Thoracic aorta (tissue), 2 donors: ENCODE data around the gene BEAN1. TPM values are rescaled to one million over a fixed set of nuclear protein-coding genes. Genes with fewer than 3 reads are reported as not detected.
"Not testable (repeated sequence)": the region's sequence is repeated elsewhere in the genome, so short reads cannot be mapped to it uniquely, and the experiment has no call there.

ENCODE experiments used
- ATAC-seq: fragments of 150-250 bp; one replicate; pipeline ENCODE4 v1.8.0; 2017; ENCODE audit warnings: low read depth; ENCODE audit not compliant: insufficient number of reproducible peaks, low FRiP score
- DNase-seq: peaks from one replicate; pipeline ENCODE4 v3.0.0-alpha.2; 2020; ENCODE audit warnings: low spot score
- H3K27ac ChIP-seq, 2 donors: fragments of 200-600 bp; sonication (generic); 1 replicate in 1 of 2; 2 replicates in 1 of 2; pipeline ENCODE4 v1.5.1; 2016; ENCODE audit warnings: mild to moderate bottlenecking in 2 of 2, moderate library complexity in 2 of 2
- H3K27me3 ChIP-seq: fragments of 200-600 bp; sonication (generic); replicated peaks from 2 replicates; pipeline ENCODE4 v1.6.0; 2016; ENCODE audit warnings: mild to moderate bottlenecking; ENCODE audit not compliant: insufficient read depth
- H3K36me3 ChIP-seq: fragments of 200-600 bp; sonication (generic); one replicate; pipeline ENCODE4 v1.5.1; 2016
- H3K4me1 ChIP-seq, 2 donors: fragments of 200-600 bp; sonication (generic); 1 replicate in 1 of 2; 2 replicates in 1 of 2; pipeline versions ENCODE4 v1.5.1 to v1.6.0; 2016; ENCODE audit warnings: low read depth in 2 of 2, mild to moderate bottlenecking in 1 of 2; ENCODE audit not compliant: control insufficient read depth in 1 of 2
- H3K4me3 ChIP-seq: fragments of 200-600 bp; sonication (generic); 2 replicates; pipeline ENCODE4 v1.5.1; 2016; ENCODE audit warnings: mild to moderate bottlenecking
- H3K9me3 ChIP-seq: fragments of 200-600 bp; sonication (generic); 2 replicates; pipeline ENCODE4 v1.5.1; 2016
- CTCF ChIP-seq: fragments of 200-600 bp; sonication (generic); IDR thresholded peaks from one replicate; pipeline ENCODE4 v1.5.1; 2019; ENCODE audit warnings: antibody characterized with exemption
- total RNA-seq, 2 donors: library from RNA; depleted of rRNA; stranded (reverse); fragments of >200 nt; gene quantifications; one replicate each; pipeline versions ENCODE4 v1.1.0 to v1.2.3, GENCODE V29; 2016

The BEAN1 gene
- total RNA-seq, 2 donors from 2014 or later, result 0.28 TPM; not detected in 1

DNA sequence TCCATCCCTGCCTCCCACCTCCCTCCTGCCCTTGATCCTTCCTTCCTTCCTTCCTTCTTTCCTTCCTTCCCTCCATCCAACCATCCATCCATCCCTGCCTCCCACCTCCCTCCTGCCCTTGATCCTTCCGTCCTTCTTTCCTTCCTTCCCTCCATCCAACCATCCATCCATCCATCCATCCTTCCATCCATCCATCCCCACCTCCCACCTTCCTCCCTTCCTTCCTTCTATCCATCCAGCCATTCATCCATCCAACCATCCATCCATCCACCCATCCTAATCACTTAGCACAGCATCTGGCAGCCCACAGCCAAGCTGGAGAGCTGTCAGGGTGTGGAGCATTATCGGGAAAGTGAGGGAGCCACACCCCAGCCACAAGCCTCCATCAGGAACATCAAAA lies 68.3 kb downstream of the BEAN1 start:
- no peaks in the 10 kb centered on the region for H3K27me3 ChIP-seq
- DNase-seq, result no peak
- no peaks in the 10 kb centered on the region for H3K9me3 ChIP-seq
- TF ChIP-seq CTCF, result no peak
- no peak for ATAC-seq
- no peaks in the 10 kb centered on the region for H3K4me1 ChIP-seq
- no peak overlapping the region for H3K27ac ChIP-seq
- H3K4me3 ChIP-seq, result no peak overlapping the region
- H3K36me3 ChIP-seq, result peaks cover 3% of the 10 kb centered on the region

DNA sequence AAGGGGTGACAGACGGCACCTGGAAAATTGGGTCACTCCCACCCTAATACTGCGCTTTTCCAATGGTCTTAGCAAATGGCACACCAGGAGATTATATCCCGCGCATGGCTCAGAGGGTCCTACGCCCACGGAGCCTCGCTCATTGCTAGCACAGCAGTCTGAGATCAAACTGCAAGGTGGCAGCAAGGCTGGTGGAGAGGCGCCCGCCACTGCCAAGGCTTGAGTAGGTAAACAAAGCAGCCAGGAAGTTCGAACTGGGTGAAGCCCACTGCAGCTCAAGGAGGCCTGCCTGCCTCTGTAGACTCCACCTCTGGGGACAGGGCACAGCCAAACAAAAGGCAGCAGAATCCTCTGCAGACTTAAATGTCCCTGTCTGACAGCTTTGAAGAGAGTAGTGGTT lies 69.1 kb downstream of the BEAN1 start:
- H3K4me1 ChIP-seq, H3K36me3 ChIP-seq, H3K9me3 ChIP-seq, H3K4me3 ChIP-seq, ATAC-seq, DNase-seq, H3K27me3 ChIP-seq, H3K27ac ChIP-seq: not testable (repeated sequence)

DNA sequence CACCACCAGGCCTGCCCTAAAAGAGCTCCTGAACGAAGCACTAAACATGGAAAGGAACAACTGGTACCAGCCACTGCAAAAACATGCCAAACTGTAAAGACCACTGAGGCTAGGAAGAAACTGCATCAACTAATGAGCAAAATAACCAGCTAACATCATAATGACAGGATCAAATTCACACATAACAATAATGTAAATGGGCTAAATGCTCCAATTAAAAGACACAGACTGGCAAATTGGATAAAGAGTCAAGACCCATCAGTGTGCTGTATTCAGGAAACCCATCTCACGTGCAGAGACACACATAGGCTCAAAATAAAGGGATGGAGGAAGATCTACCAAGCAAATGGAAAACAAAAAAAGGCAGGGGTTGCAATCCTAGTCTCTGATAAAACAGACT lies 70.8 kb downstream of the BEAN1 start:
- not testable (repeated sequence) for H3K36me3 ChIP-seq, H3K9me3 ChIP-seq, H3K27ac ChIP-seq, H3K4me3 ChIP-seq, DNase-seq, ATAC-seq, H3K27me3 ChIP-seq
- peaks cover 11 to 12% of the 10 kb centered on the region in 2 donors for H3K4me1 ChIP-seq

GRCh38 chr16:66501563-66501962 lies 74.5 kb downstream of the BEAN1 start:
- not testable (repeated sequence) for H3K9me3 ChIP-seq, ATAC-seq, H3K36me3 ChIP-seq, H3K27me3 ChIP-seq, DNase-seq, H3K4me3 ChIP-seq
- peak overlapping the region; percentile 84 to 85 for H3K27ac ChIP-seq
- H3K4me1 ChIP-seq, result peaks cover 25 to 30% of the 10 kb centered on the region in 2 donors

- H3K9me3 ChIP-seq, result no peaks in the 10 kb centered on the region
- H3K27me3 ChIP-seq, result no peaks in the 10 kb centered on the region
- no peaks in the 10 kb centered on the region for H3K36me3 ChIP-seq
- no peak for TF ChIP-seq CTCF
- peak overlapping the region; percentile 84 to 85 for H3K27ac ChIP-seq
- H3K4me1 ChIP-seq, result peaks cover 25 to 30% of the 10 kb centered on the region in 2 donors
- peak overlapping the region; percentile 59 for H3K4me3 ChIP-seq
- ATAC-seq (peak; percentile 86), DNase-seq (no peak)
Observed at GRCh38 chr16:66502020-66502913, 75.2 kb downstream of the BEAN1 start.

DNA sequence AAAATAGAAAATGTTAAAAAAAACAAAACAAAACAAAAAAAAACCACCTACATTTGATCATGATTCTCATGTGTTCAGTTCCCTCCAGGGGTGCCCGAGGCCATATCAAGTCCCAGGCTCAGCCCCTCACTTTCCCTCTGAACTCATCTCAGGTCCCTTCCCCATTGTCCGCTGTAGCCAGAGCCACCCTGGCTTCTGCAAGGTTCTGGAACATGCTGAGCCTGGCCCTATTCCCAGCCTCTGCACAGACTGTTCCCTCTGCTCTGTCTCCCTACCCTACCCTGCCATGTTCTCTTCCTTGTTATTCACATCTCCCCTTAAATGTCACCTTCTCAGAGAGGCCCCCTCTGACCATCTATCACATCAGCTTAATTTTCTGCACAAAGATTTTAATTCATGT lies 75.9 kb downstream of the BEAN1 start:
- Histone ChIP-seq H3K27ac (peak overlapping the region; percentile 84 to 85), H3K36me3 (no peaks in the 10 kb centered on the region), H3K4me3 (peak overlapping the region; percentile 59), H3K4me1 (peaks cover 25 to 37% of the 10 kb centered on the region in 2 donors), H3K9me3 (no peaks in the 10 kb centered on the region), H3K27me3 (no peaks in the 10 kb centered on the region)
- DNase-seq, result no peak
- no peak for TF ChIP-seq CTCF
- ATAC-seq, result no peak
